HepG2 (cell line): ENCODE measurements around the gene ANKRD12. TPM values are rescaled to one million over a fixed set of nuclear protein-coding genes. Genes with fewer than 3 reads are reported as not detected.

Source experiments
- CREB1 ChIP-seq, 2 experiments: fragments of 450-650 bp in 1 of 2; IDR thresholded peaks; 2 replicates each; pipeline ENCODE4 v1.6.1; 2016 to 2017; ENCODE audit warnings: control low read depth in 1 of 2, mild to moderate bottlenecking in 1 of 2, missing compliant biosample characterization in 1 of 2, missing genetic modification characterization in 1 of 2
- ELF1 ChIP-seq: sonication (generic); formaldehyde crosslinking; IDR thresholded peaks from 2 replicates; pipeline ENCODE4 v1.4.0; 2020; ENCODE audit warnings: missing genetic modification reagents
- FOXK1 ChIP-seq: sonication (generic); formaldehyde crosslinking; IDR thresholded peaks from 2 replicates; pipeline ENCODE4 v1.4.0; 2020; ENCODE audit warnings: low read depth, missing genetic modification reagents, borderline replicate concordance
- HNF4A ChIP-seq: sonication (generic); formaldehyde crosslinking; IDR thresholded peaks from 2 replicates; pipeline ENCODE4 v1.4.0; 2020; ENCODE audit warnings: missing genetic modification reagents
- HNF4G ChIP-seq, 2 experiments: sonication (generic) in 1 of 2; formaldehyde crosslinking in 1 of 2; IDR thresholded peaks; 2 replicates each; pipeline versions ENCODE4 v1.4.0 to v1.6.1; 2011 to 2020; ENCODE audit warnings: borderline replicate concordance in 2 of 2, low read depth in 2 of 2, mild to moderate bottlenecking in 2 of 2, low read length in 1 of 2, missing genetic modification reagents in 1 of 2, moderate library complexity in 1 of 2
- HOXA7 ChIP-seq: sonication (generic); formaldehyde crosslinking; IDR thresholded peaks from 2 replicates; pipeline ENCODE4 v1.8.1; 2022; ENCODE audit warnings: mild to moderate bottlenecking, missing genetic modification reagents, moderate library complexity
- RFX5 ChIP-seq: IDR thresholded peaks from 2 replicates; pipeline ENCODE4 v1.6.1; 2011; ENCODE audit warnings: low read depth, low read length, improper control_type of control experiment
- SRY ChIP-seq: sonication (generic); formaldehyde crosslinking; IDR thresholded peaks from 2 replicates; pipeline ENCODE4 v1.8.0; 2022; ENCODE audit warnings: mild to moderate bottlenecking, missing genetic modification reagents
- ZNF207 ChIP-seq: fragments of 450-650 bp; IDR thresholded peaks from 2 replicates; pipeline ENCODE4 v1.6.1; 2016; ENCODE audit warnings: antibody characterized with exemption, borderline replicate concordance
- ZNF331 ChIP-seq: sonication (generic); formaldehyde crosslinking; IDR thresholded peaks from 2 replicates; pipeline ENCODE4 v1.4.0; 2020; ENCODE audit warnings: missing genetic modification reagents
- ZNF615 ChIP-seq: sonication (generic); formaldehyde crosslinking; IDR thresholded peaks from 2 replicates; pipeline ENCODE4 v1.5.0; 2020; ENCODE audit warnings: mild to moderate bottlenecking, missing genetic modification reagents, borderline replicate concordance
- ZNF747 ChIP-seq: sonication (generic); formaldehyde crosslinking; IDR thresholded peaks from 2 replicates; pipeline ENCODE4 v1.8.1; 2023; ENCODE audit warnings: missing genetic modification reagents, mild to moderate bottlenecking, borderline replicate concordance
- ZNF878 ChIP-seq: sonication (generic); formaldehyde crosslinking; IDR thresholded peaks from 2 replicates; pipeline ENCODE4 v1.8.1; 2023; ENCODE audit warnings: mild to moderate bottlenecking, missing genetic modification reagents, moderate library complexity
- polyA plus RNA-seq, 8 experiments: library from polyadenylated mRNA; depleted of rRNA in 3 of 8; stranded (reverse) in 7 of 8; unstranded in 1 of 8; fragments of >200 nt; fragmentation: Illumina TruSeq in 4 of 8; extraction: Trizol in 4 of 8; gene quantifications; 2 replicates each; pipeline versions ENCODE4 v1.2.1 to v1.2.3, GENCODE V29; 2011 to 2016; ENCODE audit warnings: low read depth in 4 of 8, missing spikeins in 1 of 8, mixed read lengths in 1 of 8; ENCODE audit not compliant: insufficient read depth in 1 of 8
- total RNA-seq, 5 experiments: library from RNA; depleted of rRNA; stranded (reverse); fragments of >200 nt; fragmentation: Illumina TruSeq; extraction: Trizol; gene quantifications; 2 replicates each; pipeline ENCODE4 v1.2.3, GENCODE V29; 2016; ENCODE audit warnings: low read depth in 1 of 5
- TF ChIP-seq, protein P1 (sequence below): sonication (generic); formaldehyde crosslinking; IDR thresholded peaks from 2 replicates; pipeline ENCODE4 v1.5.0; 2020; ENCODE audit warnings: mild to moderate bottlenecking, missing genetic modification reagents, borderline replicate concordance
- TF ChIP-seq, protein P2 (sequence below): sonication (generic); formaldehyde crosslinking; IDR thresholded peaks from 2 replicates; pipeline ENCODE4 v1.9.0; 2021; ENCODE audit warnings: mild to moderate bottlenecking, missing genetic modification reagents
- TF ChIP-seq, protein P3 (sequence below): IDR thresholded peaks from 2 replicates; pipeline ENCODE4 v1.4.0; 2020; ENCODE audit warnings: mild to moderate bottlenecking, missing genetic modification reagents

The ANKRD12 gene
- total and polyA plus RNA-seq, 2 of the 13 experiments (the other 11 are each of a cell fraction or from before 2014, with no cell fraction given): 6.0 to 23.2 TPM

DNA sequence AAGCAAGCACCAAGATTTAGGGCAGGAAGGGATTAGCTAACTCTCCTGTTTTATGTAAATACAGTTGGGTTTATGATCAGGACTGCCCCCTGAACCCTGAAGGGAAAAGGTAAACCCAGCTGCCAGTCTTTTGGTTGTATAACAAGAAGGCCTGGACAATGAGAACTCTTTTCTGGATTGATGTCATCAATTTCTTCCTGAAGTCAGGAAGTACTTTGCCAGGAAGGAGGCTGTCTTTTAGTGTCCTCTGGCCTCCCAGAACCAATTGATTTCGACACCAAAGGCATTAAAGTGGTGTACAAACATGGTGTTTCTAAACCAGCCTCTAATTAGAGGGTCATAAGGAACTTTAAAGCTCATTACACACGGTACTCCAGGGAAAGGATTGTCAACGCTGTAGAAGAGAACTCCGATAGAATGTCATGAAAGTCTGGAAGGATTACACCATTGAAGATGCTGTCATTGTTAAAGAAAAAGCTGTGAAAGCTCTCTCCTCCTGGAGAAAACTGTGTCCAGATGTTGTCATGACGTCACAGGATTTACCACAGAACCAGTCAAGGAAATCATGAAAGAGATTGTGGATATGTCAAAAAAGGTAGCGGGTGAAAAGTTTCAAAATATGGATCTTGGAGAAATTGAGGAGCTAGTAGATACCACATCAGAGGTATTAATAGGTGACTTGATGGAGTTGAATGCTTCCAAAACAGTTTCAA, 78.8 kb downstream of the ANKRD12 start (continued):
- TF ChIP-seq HNF4G (IDR thresholded peaks at IDR 0.05; ENCODE audit: borderline replicate concordance, low read depth, low read length): peak; percentile 48; the same call in 1 of the 2 replicates
- no peak for TF ChIP-seq HNF4G (CRISPR knock-in tag; IDR thresholded peaks at IDR 0.05; ENCODE audit: borderline replicate concordance, low read depth)
- no peak for TF ChIP-seq ZNF878 (CRISPR knock-in tag)
- no peak for TF ChIP-seq ZNF615 (CRISPR knock-in tag)
- peak; percentile 34; the same call in 1 of the 2 replicates for TF ChIP-seq ZNF331 (CRISPR knock-in tag)
- TF ChIP-seq SRY (CRISPR knock-in tag): no peak
- no peak for TF ChIP-seq ZNF207
- TF ChIP-seq, protein P1, sequence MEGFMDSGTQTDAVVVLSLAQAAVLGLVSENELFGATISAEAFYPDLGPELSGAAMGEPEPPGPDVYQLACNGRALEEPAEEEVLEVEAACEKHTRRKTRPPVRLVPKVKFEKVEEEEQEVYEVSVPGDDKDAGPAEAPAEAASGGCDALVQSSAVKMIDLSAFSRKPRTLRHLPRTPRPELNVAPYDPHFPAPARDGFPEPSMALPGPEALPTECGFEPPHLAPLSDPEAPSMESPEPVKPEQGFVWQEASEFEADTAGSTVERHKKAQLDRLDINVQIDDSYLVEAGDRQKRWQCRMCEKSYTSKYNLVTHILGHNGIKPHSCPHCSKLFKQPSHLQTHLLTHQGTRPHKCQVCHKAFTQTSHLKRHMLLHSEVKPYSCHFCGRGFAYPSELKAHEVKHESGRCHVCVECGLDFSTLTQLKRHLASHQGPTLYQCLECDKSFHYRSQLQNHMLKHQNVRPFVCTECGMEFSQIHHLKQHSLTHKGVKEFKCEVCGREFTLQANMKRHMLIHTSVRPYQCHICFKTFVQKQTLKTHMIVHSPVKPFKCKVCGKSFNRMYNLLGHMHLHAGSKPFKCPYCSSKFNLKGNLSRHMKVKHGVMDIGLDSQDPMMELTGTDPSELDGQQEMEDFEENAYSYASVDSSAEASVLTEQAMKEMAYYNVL: peak; percentile 80; the same call in 1 of the 2 replicates
- peak; percentile 78 for TF ChIP-seq ELF1 (CRISPR knock-in tag)
- peak; percentile 78 for TF ChIP-seq HNF4A (CRISPR knock-in tag)
- no peak for TF ChIP-seq RFX5
- TF ChIP-seq HOXA7: no peak
- TF ChIP-seq, protein P2, sequence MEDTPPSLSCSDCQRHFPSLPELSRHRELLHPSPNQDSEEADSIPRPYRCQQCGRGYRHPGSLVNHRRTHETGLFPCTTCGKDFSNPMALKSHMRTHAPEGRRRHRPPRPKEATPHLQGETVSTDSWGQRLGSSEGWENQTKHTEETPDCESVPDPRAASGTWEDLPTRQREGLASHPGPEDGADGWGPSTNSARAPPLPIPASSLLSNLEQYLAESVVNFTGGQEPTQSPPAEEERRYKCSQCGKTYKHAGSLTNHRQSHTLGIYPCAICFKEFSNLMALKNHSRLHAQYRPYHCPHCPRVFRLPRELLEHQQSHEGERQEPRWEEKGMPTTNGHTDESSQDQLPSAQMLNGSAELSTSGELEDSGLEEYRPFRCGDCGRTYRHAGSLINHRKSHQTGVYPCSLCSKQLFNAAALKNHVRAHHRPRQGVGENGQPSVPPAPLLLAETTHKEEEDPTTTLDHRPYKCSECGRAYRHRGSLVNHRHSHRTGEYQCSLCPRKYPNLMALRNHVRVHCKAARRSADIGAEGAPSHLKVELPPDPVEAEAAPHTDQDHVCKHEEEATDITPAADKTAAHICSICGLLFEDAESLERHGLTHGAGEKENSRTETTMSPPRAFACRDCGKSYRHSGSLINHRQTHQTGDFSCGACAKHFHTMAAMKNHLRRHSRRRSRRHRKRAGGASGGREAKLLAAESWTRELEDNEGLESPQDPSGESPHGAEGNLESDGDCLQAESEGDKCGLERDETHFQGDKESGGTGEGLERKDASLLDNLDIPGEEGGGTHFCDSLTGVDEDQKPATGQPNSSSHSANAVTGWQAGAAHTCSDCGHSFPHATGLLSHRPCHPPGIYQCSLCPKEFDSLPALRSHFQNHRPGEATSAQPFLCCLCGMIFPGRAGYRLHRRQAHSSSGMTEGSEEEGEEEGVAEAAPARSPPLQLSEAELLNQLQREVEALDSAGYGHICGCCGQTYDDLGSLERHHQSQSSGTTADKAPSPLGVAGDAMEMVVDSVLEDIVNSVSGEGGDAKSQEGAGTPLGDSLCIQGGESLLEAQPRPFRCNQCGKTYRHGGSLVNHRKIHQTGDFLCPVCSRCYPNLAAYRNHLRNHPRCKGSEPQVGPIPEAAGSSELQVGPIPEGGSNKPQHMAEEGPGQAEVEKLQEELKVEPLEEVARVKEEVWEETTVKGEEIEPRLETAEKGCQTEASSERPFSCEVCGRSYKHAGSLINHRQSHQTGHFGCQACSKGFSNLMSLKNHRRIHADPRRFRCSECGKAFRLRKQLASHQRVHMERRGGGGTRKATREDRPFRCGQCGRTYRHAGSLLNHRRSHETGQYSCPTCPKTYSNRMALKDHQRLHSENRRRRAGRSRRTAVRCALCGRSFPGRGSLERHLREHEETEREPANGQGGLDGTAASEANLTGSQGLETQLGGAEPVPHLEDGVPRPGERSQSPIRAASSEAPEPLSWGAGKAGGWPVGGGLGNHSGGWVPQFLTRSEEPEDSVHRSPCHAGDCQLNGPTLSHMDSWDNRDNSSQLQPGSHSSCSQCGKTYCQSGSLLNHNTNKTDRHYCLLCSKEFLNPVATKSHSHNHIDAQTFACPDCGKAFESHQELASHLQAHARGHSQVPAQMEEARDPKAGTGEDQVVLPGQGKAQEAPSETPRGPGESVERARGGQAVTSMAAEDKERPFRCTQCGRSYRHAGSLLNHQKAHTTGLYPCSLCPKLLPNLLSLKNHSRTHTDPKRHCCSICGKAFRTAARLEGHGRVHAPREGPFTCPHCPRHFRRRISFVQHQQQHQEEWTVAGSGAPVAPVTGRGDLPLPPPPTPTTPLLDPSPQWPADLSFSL (CRISPR knock-in tag): no peak
- TF ChIP-seq, protein P3, sequence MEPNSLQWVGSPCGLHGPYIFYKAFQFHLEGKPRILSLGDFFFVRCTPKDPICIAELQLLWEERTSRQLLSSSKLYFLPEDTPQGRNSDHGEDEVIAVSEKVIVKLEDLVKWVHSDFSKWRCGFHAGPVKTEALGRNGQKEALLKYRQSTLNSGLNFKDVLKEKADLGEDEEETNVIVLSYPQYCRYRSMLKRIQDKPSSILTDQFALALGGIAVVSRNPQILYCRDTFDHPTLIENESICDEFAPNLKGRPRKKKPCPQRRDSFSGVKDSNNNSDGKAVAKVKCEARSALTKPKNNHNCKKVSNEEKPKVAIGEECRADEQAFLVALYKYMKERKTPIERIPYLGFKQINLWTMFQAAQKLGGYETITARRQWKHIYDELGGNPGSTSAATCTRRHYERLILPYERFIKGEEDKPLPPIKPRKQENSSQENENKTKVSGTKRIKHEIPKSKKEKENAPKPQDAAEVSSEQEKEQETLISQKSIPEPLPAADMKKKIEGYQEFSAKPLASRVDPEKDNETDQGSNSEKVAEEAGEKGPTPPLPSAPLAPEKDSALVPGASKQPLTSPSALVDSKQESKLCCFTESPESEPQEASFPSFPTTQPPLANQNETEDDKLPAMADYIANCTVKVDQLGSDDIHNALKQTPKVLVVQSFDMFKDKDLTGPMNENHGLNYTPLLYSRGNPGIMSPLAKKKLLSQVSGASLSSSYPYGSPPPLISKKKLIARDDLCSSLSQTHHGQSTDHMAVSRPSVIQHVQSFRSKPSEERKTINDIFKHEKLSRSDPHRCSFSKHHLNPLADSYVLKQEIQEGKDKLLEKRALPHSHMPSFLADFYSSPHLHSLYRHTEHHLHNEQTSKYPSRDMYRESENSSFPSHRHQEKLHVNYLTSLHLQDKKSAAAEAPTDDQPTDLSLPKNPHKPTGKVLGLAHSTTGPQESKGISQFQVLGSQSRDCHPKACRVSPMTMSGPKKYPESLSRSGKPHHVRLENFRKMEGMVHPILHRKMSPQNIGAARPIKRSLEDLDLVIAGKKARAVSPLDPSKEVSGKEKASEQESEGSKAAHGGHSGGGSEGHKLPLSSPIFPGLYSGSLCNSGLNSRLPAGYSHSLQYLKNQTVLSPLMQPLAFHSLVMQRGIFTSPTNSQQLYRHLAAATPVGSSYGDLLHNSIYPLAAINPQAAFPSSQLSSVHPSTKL (CRISPR knock-in tag): peak; percentile 91
- 0 out of 2 replicates have a peak, but pooled peaks have one; percentile 47 for TF ChIP-seq ZNF747 (CRISPR knock-in tag)
- 0 out of 2 replicates have a peak, but pooled peaks have one; percentile 39 for TF ChIP-seq FOXK1 (CRISPR knock-in tag)
- TF ChIP-seq CREB1 (IDR thresholded peaks at IDR 0.05): peak; percentile 65; the same call in 1 of the 2 replicates
- TF ChIP-seq CREB1 (CRISPR knock-in tag; IDR thresholded peaks at IDR 0.05): peak; percentile 82
